Testis (tissue), 3 donors: ENCODE results near the gene RPA3. TPM values are rescaled to one million over a fixed set of nuclear protein-coding genes. Genes with fewer than 3 reads are reported as not detected.

ENCODE experiments used
- DNase-seq: peaks from one replicate; pipeline ENCODE4 v3.0.0-alpha.2; 2019
- H3K27ac ChIP-seq, 2 donors: fragments of 200-600 bp; sonication (generic); one replicate each; pipeline ENCODE4 v1.5.1; 2019
- H3K27me3 ChIP-seq: fragments of 200-600 bp; sonication (generic); one replicate; pipeline ENCODE4 v1.5.1; 2019
- H3K36me3 ChIP-seq: fragments of 200-600 bp; sonication (generic); one replicate; pipeline ENCODE4 v1.5.1; 2017; ENCODE audit warnings: low read depth; ENCODE audit errors: missing control alignments
- H3K4me1 ChIP-seq: fragments of 200-600 bp; sonication (generic); one replicate; pipeline ENCODE4 v1.5.1; 2019
- H3K4me3 ChIP-seq, 2 donors: fragments of 200-600 bp; sonication (generic); one replicate each; pipeline ENCODE4 v1.5.1; 2017 to 2019
- H3K9me3 ChIP-seq: fragments of 200-600 bp; sonication (generic); one replicate; pipeline ENCODE4 v1.5.1; 2017
- POLR2A ChIP-seq: fragments of 450-650 bp; IDR thresholded peaks from one replicate; pipeline ENCODE4 v1.6.1; 2017; ENCODE audit warnings: antibody characterized with exemption, mild to moderate bottlenecking, moderate library complexity
- WGBS, 2 donors: methylation state at CpG; one replicate each; pipeline ENCODE4 v1.1.5; 2018; 5-methylcytosine and 5-hydroxymethylcytosine counted together
- intact Hi-C: fragments of 100-400 bp; cut with DNase I; formaldehyde crosslinking; loops from one replicate; pipeline ENCODE4 v1.15.1; 2023; ENCODE audit warnings: low total_unique reads
- polyA plus RNA-seq: library from polyadenylated mRNA; stranded (reverse); fragments of 350-450 nt; fragmentation: Illumina TruSeq; extraction: RNeasy Lipid Tissue Mini Kit (QIAGEN cat#74804); gene quantifications from one replicate; pipeline ENCODE4 v1.2.3, GENCODE V29; 2014; ENCODE audit warnings: low read depth, low replicate concordance; ENCODE audit not compliant: insufficient read depth
- total RNA-seq, 2 donors: library from RNA; depleted of rRNA; stranded (reverse); fragments of >200 nt; gene quantifications; one replicate each; pipeline ENCODE4 v1.2.3, GENCODE V29; 2016
- TF ChIP-seq, protein P1 (sequence below), 3 experiments: fragments of 450-650 bp in 2 of 3; fragments of 200-600 bp in 1 of 3; sonication (generic) in 1 of 3; IDR thresholded peaks; one replicate each; pipeline ENCODE4 v1.5.1; 2016 to 2019; ENCODE audit warnings: antibody characterized with exemption in 3 of 3, mild to moderate bottlenecking in 2 of 3, moderate library complexity in 1 of 3

RPA3 gene
- total and polyA plus RNA-seq, 3 donors from 2014 or later = 25.8 to 48.7 (median 40.6) TPM

DNA sequence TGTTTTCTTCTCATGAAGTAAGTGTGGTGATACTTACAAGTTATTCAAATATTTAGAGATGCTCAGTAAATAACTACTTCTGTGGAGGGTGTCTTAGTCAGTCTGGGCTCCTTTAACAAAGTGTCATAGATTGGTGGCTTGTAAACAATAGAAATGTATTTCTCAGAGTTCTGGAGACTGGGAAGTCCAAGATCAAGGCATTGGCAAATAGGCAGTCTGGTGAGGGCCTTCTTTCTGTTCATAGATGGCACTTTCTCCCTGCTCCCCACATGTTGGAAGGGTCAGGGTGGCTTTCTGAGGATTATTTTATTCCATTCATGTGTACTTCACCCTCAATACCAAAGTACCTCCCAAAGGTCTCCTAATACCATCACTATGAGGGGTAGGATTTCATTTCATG is 18.4 kb downstream of the RPA3 start:
- Histone ChIP-seq H3K36me3 (no peaks in the 10 kb centered on the region), H3K27ac (no peak overlapping the region), H3K27me3 (no peaks in the 10 kb centered on the region), H3K9me3 (no peaks in the 10 kb centered on the region), H3K4me3 (no peak overlapping the region), H3K4me1 (no peaks in the 10 kb centered on the region)
- no peak for DNase-seq
- TF ChIP-seq, protein P1, sequence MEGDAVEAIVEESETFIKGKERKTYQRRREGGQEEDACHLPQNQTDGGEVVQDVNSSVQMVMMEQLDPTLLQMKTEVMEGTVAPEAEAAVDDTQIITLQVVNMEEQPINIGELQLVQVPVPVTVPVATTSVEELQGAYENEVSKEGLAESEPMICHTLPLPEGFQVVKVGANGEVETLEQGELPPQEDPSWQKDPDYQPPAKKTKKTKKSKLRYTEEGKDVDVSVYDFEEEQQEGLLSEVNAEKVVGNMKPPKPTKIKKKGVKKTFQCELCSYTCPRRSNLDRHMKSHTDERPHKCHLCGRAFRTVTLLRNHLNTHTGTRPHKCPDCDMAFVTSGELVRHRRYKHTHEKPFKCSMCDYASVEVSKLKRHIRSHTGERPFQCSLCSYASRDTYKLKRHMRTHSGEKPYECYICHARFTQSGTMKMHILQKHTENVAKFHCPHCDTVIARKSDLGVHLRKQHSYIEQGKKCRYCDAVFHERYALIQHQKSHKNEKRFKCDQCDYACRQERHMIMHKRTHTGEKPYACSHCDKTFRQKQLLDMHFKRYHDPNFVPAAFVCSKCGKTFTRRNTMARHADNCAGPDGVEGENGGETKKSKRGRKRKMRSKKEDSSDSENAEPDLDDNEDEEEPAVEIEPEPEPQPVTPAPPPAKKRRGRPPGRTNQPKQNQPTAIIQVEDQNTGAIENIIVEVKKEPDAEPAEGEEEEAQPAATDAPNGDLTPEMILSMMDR (IDR thresholded peaks at IDR 0.05) = no peak
- TF ChIP-seq POLR2A = no peak
- intact Hi-C loops = no loop called here

DNA sequence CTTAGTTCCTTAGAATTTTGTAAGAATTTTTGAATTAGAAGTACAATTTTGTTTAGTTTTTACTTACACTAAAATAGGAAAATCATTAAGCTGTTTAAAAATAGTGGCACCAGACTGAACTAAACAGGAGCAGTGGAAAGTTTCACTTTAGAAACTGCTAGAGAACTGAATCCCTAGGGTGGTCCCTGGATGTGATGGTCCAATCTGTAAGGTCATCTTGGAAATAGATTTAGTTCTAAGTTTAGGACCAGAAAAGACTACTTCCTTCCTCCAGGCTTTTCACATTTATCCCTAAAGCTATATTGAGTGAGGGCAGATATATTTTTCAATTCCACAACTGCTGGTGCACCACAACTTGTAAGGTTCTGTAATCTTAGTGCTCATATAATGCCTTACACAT is 19.0 kb downstream of the RPA3 start:
- H3K27me3 ChIP-seq = no peaks in the 10 kb centered on the region
- intact Hi-C loops = no loop called here
- TF ChIP-seq POLR2A = no peak
- TF ChIP-seq, protein P1 (IDR thresholded peaks at IDR 0.05) = no peak

DNA sequence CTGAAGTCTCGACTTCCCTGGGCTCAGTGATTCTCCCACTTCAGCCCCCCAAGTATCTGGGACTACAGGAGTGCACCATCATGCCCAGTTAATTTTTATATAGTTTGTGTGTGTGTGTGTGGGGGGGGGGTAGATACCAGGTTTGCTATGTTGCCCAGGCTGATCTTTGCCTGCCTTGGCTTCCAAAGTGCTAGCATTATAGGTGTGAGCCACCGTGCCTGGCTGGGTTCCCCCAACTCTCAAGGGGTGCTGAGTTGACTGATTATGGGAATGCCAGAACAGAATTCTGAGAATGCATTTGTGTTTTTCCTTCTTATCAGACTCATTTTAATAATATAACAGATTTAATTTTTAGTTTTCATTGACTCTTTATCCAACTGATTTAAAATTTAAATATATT is 19.5 kb downstream of the RPA3 start:
- WGBS, 2 donors = 74 to 88% methylated on average over 2 of the region's 2 CpGs
- H3K9me3 ChIP-seq = no peaks in the 10 kb centered on the region
- H3K27me3 ChIP-seq = no peaks in the 10 kb centered on the region
- no peaks in the 10 kb centered on the region for H3K4me1 ChIP-seq
- intact Hi-C loops = no loop called here
- H3K27ac ChIP-seq = no peak overlapping the region
- no peak for DNase-seq
- TF ChIP-seq, protein P1 (IDR thresholded peaks at IDR 0.05) = no peak
- no peak for TF ChIP-seq POLR2A
- no peak overlapping the region for H3K4me3 ChIP-seq
- H3K36me3 ChIP-seq = no peaks in the 10 kb centered on the region

More for the DNA sequence above, 19.0 kb downstream of the RPA3 start:
- Histone ChIP-seq H3K4me1 (no peaks in the 10 kb centered on the region), H3K27ac (no peak overlapping the region), H3K9me3 (no peaks in the 10 kb centered on the region), H3K36me3 (no peaks in the 10 kb centered on the region), H3K4me3 (no peak overlapping the region)
- no peak for DNase-seq

DNA sequence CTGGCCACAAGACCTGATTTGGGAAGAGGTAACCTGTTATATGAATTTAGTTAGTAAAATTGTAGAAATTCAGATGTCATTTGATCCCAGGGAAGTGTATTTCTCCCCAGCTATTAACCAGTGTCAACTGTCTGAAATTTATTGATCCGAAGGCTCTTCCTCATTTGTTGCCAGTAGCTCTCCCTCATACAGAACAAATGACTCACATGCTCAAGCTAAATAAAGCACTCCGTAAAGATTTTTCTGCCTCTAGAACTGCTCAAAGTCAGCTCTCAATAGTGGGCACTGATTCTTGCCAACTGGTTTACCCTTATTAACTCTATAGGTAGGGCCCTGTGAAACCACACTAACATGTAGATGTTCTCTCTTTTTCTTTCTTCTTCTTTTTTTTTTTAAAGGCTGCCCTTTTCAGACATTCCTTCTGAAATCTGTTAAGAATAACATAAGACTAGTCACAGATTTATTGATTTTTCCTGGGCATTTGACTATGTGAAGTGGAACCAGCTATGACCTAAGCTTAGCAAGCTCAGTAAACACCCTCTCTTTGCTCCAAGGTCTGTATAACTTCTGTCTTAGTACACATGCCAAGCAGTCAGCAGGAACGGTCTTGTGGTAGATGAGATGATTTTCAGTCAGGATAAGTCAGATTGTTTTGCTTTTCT is 21.8 kb downstream of the RPA3 start:
- Histone ChIP-seq H3K36me3 (no peaks in the 10 kb centered on the region), H3K4me1 (no peaks in the 10 kb centered on the region), H3K9me3 (no peaks in the 10 kb centered on the region), H3K27ac (no peak overlapping the region), H3K4me3 (no peak overlapping the region), H3K27me3 (no peaks in the 10 kb centered on the region)
- WGBS, 2 donors = 78 to 82% methylated on average over 3 of the region's 3 CpGs
- intact Hi-C loops = no loop called here
- TF ChIP-seq, protein P1 (IDR thresholded peaks at IDR 0.05) = no peak
- no peak for TF ChIP-seq POLR2A
- DNase-seq = no peak

DNA sequence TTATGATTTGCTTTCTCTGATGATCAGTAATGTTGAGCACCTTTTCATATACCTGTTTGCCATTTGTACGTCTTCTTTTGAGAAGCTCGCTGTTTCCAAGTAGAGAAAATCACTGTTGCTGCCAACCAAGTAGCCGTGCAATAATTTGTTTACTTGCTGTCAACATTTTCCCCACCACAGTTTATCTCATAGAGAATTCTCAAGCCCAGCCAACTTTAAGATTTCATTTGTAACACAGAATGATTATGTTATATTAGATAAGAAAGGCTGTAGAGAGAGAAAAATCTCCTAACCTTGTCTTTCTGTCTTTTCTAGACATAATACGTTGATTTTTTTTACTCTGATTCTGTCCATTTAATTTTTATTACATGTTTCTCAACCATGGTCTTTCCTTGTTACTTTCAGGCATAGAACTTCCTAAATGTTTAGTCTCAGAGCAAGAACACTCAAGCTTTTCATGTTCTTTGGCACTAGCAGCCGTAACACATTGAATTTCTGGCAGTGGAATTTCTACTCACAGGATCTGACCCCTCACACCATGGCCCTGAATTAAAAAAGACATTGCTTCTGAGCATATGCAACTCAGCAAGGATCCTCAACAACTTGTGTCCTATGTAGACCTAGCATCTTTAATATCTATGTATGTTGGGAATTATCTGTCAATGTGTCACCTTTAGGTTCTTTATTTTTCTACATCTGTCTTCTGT is 23.1 kb downstream of the RPA3 start:
- H3K27ac ChIP-seq = no peak overlapping the region
- 37 to 40% methylated on average over 5 of the region's 5 CpGs for WGBS, 2 donors
- no peaks in the 10 kb centered on the region for H3K36me3 ChIP-seq
- H3K4me3 ChIP-seq = no peak overlapping the region
- no peak for DNase-seq
- H3K4me1 ChIP-seq = no peaks in the 10 kb centered on the region
- no peaks in the 10 kb centered on the region for H3K27me3 ChIP-seq
- intact Hi-C loops = no loop called here
- no peaks in the 10 kb centered on the region for H3K9me3 ChIP-seq
- no peak for TF ChIP-seq POLR2A
- TF ChIP-seq, protein P1 (IDR thresholded peaks at IDR 0.05) = no peak
